HCT116 (cell line): ENCODE measurements around the gene CSGALNACT2. TPM values are rescaled to one million over a fixed set of nuclear protein-coding genes. Genes with fewer than 3 reads are reported as not detected.

ENCODE experiments used
- ATAC-seq: fragments of 200-7000 bp; cut with Tn5 transposase; 2 replicates; pipeline ENCODE4 v1.9.1; 2020; ENCODE audit warnings: mild to moderate bottlenecking, moderate library complexity
- BruUV-seq: library from RNA; stranded (reverse); fragments of 400-500 nt; replicated peaks from 2 replicates; lab custom pipeline; 2021; lab: Mats Ljungman, UMichigan
- CTCF ChIA-PET: fragments of 300-600 bp; sonication (Branson Sonifier 250); formaldehyde crosslinking; loops from one replicate; lab custom pipeline; 2021; ENCODE audit warnings: antibody characterized with exemption; lab: Charles Lee
- POLR2A ChIA-PET: fragments of 300-600, 350-600 bp; sonication (Branson Sonifier 250); formaldehyde crosslinking; loops from one replicate; lab custom pipeline; 2021; ENCODE audit warnings: antibody characterized with exemption; lab: Charles Lee
- RAD21 ChIA-PET, 2 experiments: fragments of 300-600 bp; sonication (Branson Sonifier 250); formaldehyde crosslinking; loops; one replicate each; lab custom pipeline; 2023; ENCODE audit warnings: low total read pairs in 2 of 2; ENCODE audit not compliant: uncharacterized antibody in 2 of 2, unreplicated experiment in 2 of 2, low non-redundant PET in 1 of 2; lab: Charles Lee
- DNase-seq: peaks from one replicate; pipeline ENCODE4 v3.0.0-alpha.2; 2010; ENCODE audit warnings: low read depth, low spot score
- H2AFZ ChIP-seq: fragments of 200-600 bp; shearing (Covaris generic), sonication (generic); 2 replicates; pipeline ENCODE4 v1.6.1; 2017; ENCODE audit warnings: low read depth, mixed run types, mixed read lengths, antibody characterized with exemption, low read length; ENCODE audit not compliant: poor library complexity, severe bottlenecking
- H3K27ac ChIP-seq: 2 replicates; pipeline ENCODE4 v1.5.1; 2012; ENCODE audit warnings: low read depth, low read length
- H3K27me3 ChIP-seq: fragments of 200-600 bp; sonication (generic); 2 replicates; pipeline ENCODE4 v1.6.1; 2016; ENCODE audit warnings: mixed run types, low read length, mixed read lengths; ENCODE audit not compliant: insufficient read depth
- H3K36me3 ChIP-seq, 2 experiments: fragments of 200-500 bp in 1 of 2; fragments of 200-600 bp in 1 of 2; sonication (Bioruptor generic) in 1 of 2; sonication (generic) in 1 of 2; 2 replicates each; pipeline versions ENCODE4 v1.5.1 to v1.6.1; 2014 to 2016; ENCODE audit warnings: low read length in 2 of 2, inconsistent platforms in 1 of 2, mixed read lengths in 1 of 2, mixed run types in 1 of 2; ENCODE audit not compliant: insufficient read depth in 2 of 2, control insufficient read depth in 1 of 2
- H3K4me1 ChIP-seq, 2 experiments: fragments of 200-600 bp in 1 of 2; sonication (generic) in 1 of 2; 2 replicates each; pipeline versions ENCODE4 v1.5.1 to v1.6.1; 2012 to 2017; ENCODE audit warnings: low read length in 2 of 2, inconsistent platforms in 1 of 2, mild to moderate bottlenecking in 1 of 2, mixed read lengths in 1 of 2, mixed run types in 1 of 2, moderate library complexity in 1 of 2; ENCODE audit not compliant: insufficient read depth in 2 of 2, control insufficient read depth in 1 of 2
- H3K4me2 ChIP-seq: fragments of 200-600 bp; sonication (generic); 2 replicates; pipeline ENCODE4 v1.6.1; 2017; ENCODE audit warnings: mixed run types, low read length, mixed read lengths
- H3K4me3 ChIP-seq, 2 experiments: fragments of 200-600 bp in 1 of 2; sonication (generic) in 1 of 2; replicated peaks in 1 of 2; 2 replicates each; pipeline ENCODE4 v1.5.1; 2011 to 2016; ENCODE audit warnings: low read length in 2 of 2, control low read depth in 1 of 2, low read depth in 1 of 2, mild to moderate bottlenecking in 1 of 2, mixed read lengths in 1 of 2, mixed run types in 1 of 2
- H3K79me2 ChIP-seq: fragments of 200-600 bp; sonication (generic); 2 replicates; pipeline ENCODE4 v1.6.1; 2017; ENCODE audit warnings: mild to moderate bottlenecking, mixed run types, low read length, moderate library complexity, mixed read lengths; ENCODE audit not compliant: insufficient read depth
- H3K9ac ChIP-seq: fragments of 200-600 bp; sonication (generic); 2 replicates; pipeline ENCODE4 v1.6.1; 2016; ENCODE audit warnings: low read length, mixed read lengths
- H3K9me2 ChIP-seq: fragments of 200-600 bp; sonication (generic), shearing (Covaris generic); 2 replicates; pipeline ENCODE4 v1.6.1; 2017; ENCODE audit warnings: mixed run types, mild to moderate bottlenecking, moderate library complexity; ENCODE audit not compliant: insufficient read depth
- H3K9me3 ChIP-seq, 2 experiments: fragments of 200-500 bp in 1 of 2; fragments of 200-600 bp in 1 of 2; sonication (Bioruptor generic) in 1 of 2; sonication (generic) in 1 of 2; 2 replicates each; pipeline ENCODE4 v1.6.1; 2014 to 2017; ENCODE audit warnings: low read length in 2 of 2, mixed read lengths in 2 of 2, inconsistent platforms in 1 of 2, low read depth in 1 of 2, mild to moderate bottlenecking in 1 of 2, mixed run types in 1 of 2, moderate library complexity in 1 of 2; ENCODE audit not compliant: control insufficient read depth in 1 of 2, insufficient read depth in 1 of 2
- H4K20me1 ChIP-seq: fragments of 200-600 bp; sonication (generic), shearing (Covaris generic); 2 replicates; pipeline ENCODE4 v1.6.1; 2017; ENCODE audit warnings: mixed run types, mild to moderate bottlenecking, moderate library complexity; ENCODE audit not compliant: insufficient read depth
- ATF3 ChIP-seq: IDR thresholded peaks from 2 replicates; pipeline ENCODE4 v1.6.1; 2012
- CBX3 ChIP-seq: IDR thresholded peaks from 2 replicates; pipeline ENCODE4 v1.6.1; 2012; ENCODE audit warnings: low read depth
- CEBPB ChIP-seq: IDR thresholded peaks from 2 replicates; pipeline ENCODE4 v1.6.1; 2012; ENCODE audit warnings: low read depth
- CTCF ChIP-seq, 3 experiments: fragments of 200-600 bp in 1 of 3; sonication (generic) in 1 of 3; IDR thresholded peaks in 2 of 3; conservative IDR thresholded peaks in 1 of 3; 2 replicates each; pipeline ENCODE4 v1.5.1; 2012 to 2017; ENCODE audit warnings: low read depth in 2 of 3, low read length in 2 of 3, antibody characterized with exemption in 1 of 3, borderline replicate concordance in 1 of 3, control low read depth in 1 of 3, mild to moderate bottlenecking in 1 of 3, mixed read lengths in 1 of 3, mixed run types in 1 of 3, moderate library complexity in 1 of 3; ENCODE audit not compliant: insufficient read depth in 1 of 3
- EGR1 ChIP-seq: IDR thresholded peaks from 2 replicates; pipeline ENCODE4 v1.6.1; 2012; ENCODE audit warnings: low read depth
- JUND ChIP-seq: IDR thresholded peaks from 2 replicates; pipeline ENCODE4 v1.6.1; 2012
- POLR2A ChIP-seq: IDR thresholded peaks from 2 replicates; pipeline ENCODE4 v1.7.0; 2011; ENCODE audit warnings: borderline replicate concordance; ENCODE audit not compliant: insufficient read depth, insufficient read length; ENCODE audit errors: extremely low read depth
- RAD21 ChIP-seq: IDR thresholded peaks from 2 replicates; pipeline ENCODE4 v1.6.1; 2012; ENCODE audit warnings: low read depth, mild to moderate bottlenecking
- REST ChIP-seq: IDR thresholded peaks from 2 replicates; pipeline ENCODE4 v1.6.1; 2012; ENCODE audit warnings: low read depth
- SIN3A ChIP-seq: IDR thresholded peaks from 2 replicates; pipeline ENCODE4 v1.6.1; 2012; ENCODE audit warnings: low read depth
- TCF7L2 ChIP-seq: IDR thresholded peaks from 2 replicates; pipeline ENCODE4 v1.7.0; 2011; ENCODE audit warnings: borderline replicate concordance, inconsistent platforms; ENCODE audit not compliant: insufficient read depth, insufficient read length; ENCODE audit errors: extremely low read depth
- YY1 ChIP-seq: IDR thresholded peaks from 2 replicates; pipeline ENCODE4 v1.6.1; 2011; ENCODE audit warnings: low read length, low read depth, moderate library complexity, mild to moderate bottlenecking; ENCODE audit not compliant: insufficient replicate concordance; ENCODE audit errors: extremely low read depth
- ZBTB33 ChIP-seq: IDR thresholded peaks from 2 replicates; pipeline ENCODE4 v1.6.1; 2011; ENCODE audit warnings: mild to moderate bottlenecking, low read length, moderate library complexity; ENCODE audit not compliant: insufficient replicate concordance; ENCODE audit errors: extremely low read depth
- ZFX ChIP-seq: fragments of 450-650 bp; IDR thresholded peaks from 2 replicates; pipeline ENCODE4 v1.6.1; 2017
- intact Hi-C: fragments of 100-400 bp; cut with micrococcal nuclease; formaldehyde crosslinking; loops from 2 replicates; pipeline ENCODE4 v1.10.0; 2022
- total RNA-seq: library from RNA; stranded (reverse); gene quantifications from one replicate; pipeline ENCODE4 v1.2.1, GENCODE V29; 2021; ENCODE audit not compliant: unreplicated experiment

The CSGALNACT2 gene
- total RNA-seq, 1 experiment from 2014 or later = 9.9 TPM

- no peak for TF ChIP-seq REST
These were observed 16.1 kb upstream of the CSGALNACT2 start (continued) for GRCh38 chr10:43122096-43122495.

GRCh38 chr10:43122826-43123225, 15.4 kb upstream of the CSGALNACT2 start:
- H3K9me2 ChIP-seq = no peaks in the 10 kb centered on the region
- H3K27me3 ChIP-seq = no peaks in the 10 kb centered on the region
- H3K27ac ChIP-seq = no peak overlapping the region
- CTCF ChIA-PET = no interaction called here
- TF ChIP-seq YY1 = no peak
- TF ChIP-seq RAD21 = no peak
- no peak for TF ChIP-seq POLR2A
- no peak for TF ChIP-seq JUND
- TF ChIP-seq ZBTB33 = no peak
- no peak for TF ChIP-seq REST
- no peak for TF ChIP-seq CBX3
- no peak for TF ChIP-seq TCF7L2
- TF ChIP-seq SIN3A = no peak
- no peak for TF ChIP-seq ATF3
- TF ChIP-seq EGR1 = no peak
- TF ChIP-seq ZFX = no peak
- no peak for TF ChIP-seq CEBPB
- TF ChIP-seq CTCF (IDR thresholded peaks at IDR 0.05 in 2 of 3, conservative IDR thresholded peaks at IDR 0.05 in 1 of 3; ENCODE audit: borderline replicate concordance in 1 of 3, insufficient read depth in 1 of 3, low read depth in 2 of 3, low read length in 2 of 3) = no peak
- TF ChIP-seq, all 23 proteins: peak for 0
- Histone ChIP-seq H4K20me1 (no peaks in the 10 kb centered on the region), H3K4me3 (no peak overlapping the region), H3K4me1 (no peaks in the 10 kb centered on the region), H2AFZ (no peak overlapping the region), H3K4me2 (no peak overlapping the region), H3K79me2 (no peaks in the 10 kb centered on the region), H3K9me3 (no peaks in the 10 kb centered on the region), H3K9ac (no peak overlapping the region), H3K36me3 (no peaks in the 10 kb centered on the region)
- DNase-seq = no peak
- ChIA-PET RAD21 (no interaction called here), POLR2A (no interaction called here)
- intact Hi-C loops = no loop called here
- ATAC-seq = no peak
- no TSS peak for BruUV-seq
